SK-N-SH treated with all-trans-retinoic acid at 6 μM for 48 hours (cell line): ENCODE results near the gene PRPF38B.

Experiments used
- ARNTL ChIP-seq: fragments of 450-650 bp; formaldehyde crosslinking; IDR thresholded peaks from 2 replicates; pipeline ENCODE4 v1.5.0; 2020; ENCODE audit warnings: low read depth, mild to moderate bottlenecking, moderate library complexity, borderline replicate concordance
- BACH2 ChIP-seq: fragments of 250-450 bp; sonication (Bioruptor Pico); IDR thresholded peaks from 2 replicates; pipeline ENCODE4 v1.9.0; 2021; ENCODE audit warnings: mild to moderate bottlenecking, borderline replicate concordance
- CSDC2 ChIP-seq: fragments of 250-450 bp; sonication (Bioruptor Pico); IDR thresholded peaks from 2 replicates; pipeline ENCODE4 v1.5.0; 2020; ENCODE audit warnings: mild to moderate bottlenecking, moderate library complexity
- GLIS3 ChIP-seq: fragments of 250-450 bp; sonication (Bioruptor Pico); IDR thresholded peaks from 2 replicates; pipeline ENCODE4 v1.5.0; 2020; ENCODE audit warnings: mild to moderate bottlenecking, moderate library complexity
- ISL1 ChIP-seq: fragments of 250-450 bp; sonication (Bioruptor Pico); IDR thresholded peaks from 2 replicates; pipeline ENCODE4 v2.1.2; 2022; ENCODE audit warnings: mild to moderate bottlenecking, moderate library complexity
- OSR1 ChIP-seq: fragments of 250-450 bp; sonication (Bioruptor Pico); IDR thresholded peaks from 2 replicates; pipeline ENCODE4 v1.8.0; 2022; ENCODE audit warnings: moderate library complexity, mild to moderate bottlenecking, inconsistent platforms
- PATZ1 ChIP-seq: fragments of 250-450 bp; sonication (Bioruptor Pico); IDR thresholded peaks from 2 replicates; pipeline ENCODE4 v1.8.0; 2020; ENCODE audit warnings: mild to moderate bottlenecking, moderate library complexity, borderline replicate concordance
- RARB ChIP-seq: fragments of 250-450 bp; sonication (Bioruptor Pico); IDR thresholded peaks from 2 replicates; pipeline ENCODE4 v1.8.0; 2021; ENCODE audit warnings: mild to moderate bottlenecking, moderate library complexity
- TSHZ2 ChIP-seq: fragments of 250-450 bp; sonication (Bioruptor Pico); IDR thresholded peaks from 2 replicates; pipeline ENCODE4 v1.5.0; 2020; ENCODE audit warnings: mild to moderate bottlenecking, moderate library complexity
- ZC3H10 ChIP-seq: fragments of 250-450 bp; sonication (Bioruptor Pico); IDR thresholded peaks from 2 replicates; pipeline ENCODE4 v1.5.1; 2021; ENCODE audit warnings: mild to moderate bottlenecking, moderate library complexity
- ZNF565 ChIP-seq: fragments of 450-650 bp; formaldehyde crosslinking; conservative IDR thresholded peaks from 2 replicates; pipeline ENCODE4 v1.5.0; 2020; ENCODE audit warnings: low read depth, mild to moderate bottlenecking, moderate library complexity
- ZNF8 ChIP-seq: fragments of 450-650 bp; formaldehyde crosslinking; IDR thresholded peaks from 2 replicates; pipeline ENCODE4 v1.5.0; 2020; ENCODE audit warnings: mild to moderate bottlenecking, moderate library complexity
- TF ChIP-seq, protein P1 (sequence below): fragments of 250-450 bp; sonication (Bioruptor Pico); IDR thresholded peaks from 2 replicates; pipeline ENCODE4 v1.8.0; 2021; ENCODE audit warnings: low read depth, mild to moderate bottlenecking, moderate library complexity, borderline replicate concordance
- TF ChIP-seq, protein P2 (sequence below): fragments of 250-450 bp; sonication (Bioruptor Pico); IDR thresholded peaks from 2 replicates; pipeline ENCODE4 v1.5.1; 2020; ENCODE audit warnings: low read depth, mild to moderate bottlenecking, moderate library complexity

GRCh38 chr1:108732398-108732797, 40.3 kb downstream of the PRPF38B start:
- TF ChIP-seq GLIS3 (no peak), OSR1 (CRISPR knock-in tag) (no peak), ARNTL (CRISPR knock-in tag) (no peak), BACH2 (CRISPR knock-in tag) (no peak), ZC3H10 (CRISPR knock-in tag) (no peak), PATZ1 (CRISPR knock-in tag) (no peak), ZNF565 (CRISPR knock-in tag) (no peak), TSHZ2 (no peak), ZNF8 (CRISPR knock-in tag) (no peak), RARB (CRISPR knock-in tag) (no peak), ISL1 (no peak), CSDC2 (CRISPR knock-in tag) (no peak)
- TF ChIP-seq, protein P1, sequence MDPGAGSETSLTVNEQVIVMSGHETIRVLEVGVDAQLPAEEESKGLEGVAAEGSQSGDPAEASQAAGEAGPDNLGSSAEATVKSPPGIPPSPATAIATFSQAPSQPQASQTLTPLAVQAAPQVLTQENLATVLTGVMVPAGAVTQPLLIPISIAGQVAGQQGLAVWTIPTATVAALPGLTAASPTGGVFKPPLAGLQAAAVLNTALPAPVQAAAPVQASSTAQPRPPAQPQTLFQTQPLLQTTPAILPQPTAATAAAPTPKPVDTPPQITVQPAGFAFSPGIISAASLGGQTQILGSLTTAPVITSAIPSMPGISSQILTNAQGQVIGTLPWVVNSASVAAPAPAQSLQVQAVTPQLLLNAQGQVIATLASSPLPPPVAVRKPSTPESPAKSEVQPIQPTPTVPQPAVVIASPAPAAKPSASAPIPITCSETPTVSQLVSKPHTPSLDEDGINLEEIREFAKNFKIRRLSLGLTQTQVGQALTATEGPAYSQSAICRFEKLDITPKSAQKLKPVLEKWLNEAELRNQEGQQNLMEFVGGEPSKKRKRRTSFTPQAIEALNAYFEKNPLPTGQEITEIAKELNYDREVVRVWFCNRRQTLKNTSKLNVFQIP (CRISPR knock-in tag) = no peak
- TF ChIP-seq, protein P2, sequence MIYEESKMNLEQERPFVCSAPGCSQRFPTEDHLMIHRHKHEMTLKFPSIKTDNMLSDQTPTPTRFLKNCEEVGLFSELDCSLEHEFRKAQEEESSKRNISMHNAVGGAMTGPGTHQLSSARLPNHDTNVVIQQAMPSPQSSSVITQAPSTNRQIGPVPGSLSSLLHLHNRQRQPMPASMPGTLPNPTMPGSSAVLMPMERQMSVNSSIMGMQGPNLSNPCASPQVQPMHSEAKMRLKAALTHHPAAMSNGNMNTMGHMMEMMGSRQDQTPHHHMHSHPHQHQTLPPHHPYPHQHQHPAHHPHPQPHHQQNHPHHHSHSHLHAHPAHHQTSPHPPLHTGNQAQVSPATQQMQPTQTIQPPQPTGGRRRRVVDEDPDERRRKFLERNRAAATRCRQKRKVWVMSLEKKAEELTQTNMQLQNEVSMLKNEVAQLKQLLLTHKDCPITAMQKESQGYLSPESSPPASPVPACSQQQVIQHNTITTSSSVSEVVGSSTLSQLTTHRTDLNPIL (CRISPR knock-in tag) = no peak
